Muscle layer of colon (tissue), 2 donors: ENCODE data around the gene MAN1A1.

Experiments
- H3K27ac ChIP-seq: one replicate; pipeline ENCODE4 v1.7.0; 2013; ENCODE audit warnings: low read depth, mild to moderate bottlenecking, low read length, moderate library complexity
- H3K27me3 ChIP-seq, 2 donors: one replicate each; pipeline ENCODE4 v1.7.0; 2013; ENCODE audit warnings: low read length in 2 of 2, mild to moderate bottlenecking in 2 of 2; ENCODE audit not compliant: insufficient read depth in 2 of 2, control insufficient read depth in 1 of 2
- H3K36me3 ChIP-seq: one replicate; pipeline ENCODE4 v1.7.0; 2013; ENCODE audit warnings: mild to moderate bottlenecking, low read length; ENCODE audit not compliant: insufficient read depth
- H3K4me1 ChIP-seq: one replicate; pipeline ENCODE4 v1.7.0; 2013; ENCODE audit warnings: mild to moderate bottlenecking, low read length; ENCODE audit not compliant: insufficient read depth
- H3K4me3 ChIP-seq, 2 donors: one replicate each; pipeline ENCODE4 v1.7.0; 2013; ENCODE audit warnings: low read length in 2 of 2, low read depth in 1 of 2, mild to moderate bottlenecking in 1 of 2, moderate library complexity in 1 of 2
- H3K9ac ChIP-seq: one replicate; pipeline ENCODE4 v1.7.0; 2013; ENCODE audit warnings: low read length
- H3K9me3 ChIP-seq: one replicate; pipeline ENCODE4 v1.7.0; 2013; ENCODE audit warnings: mild to moderate bottlenecking, low read length
- donor health status: abdominal sarcoma.
- donor health status: Adenocarcinoma of cecum.

MAN1A1 gene

GRCh38 chr6:119259027-119259426 lies 90.5 kb downstream of the MAN1A1 start:
- H3K27ac ChIP-seq, result no peak overlapping the region
- H3K36me3 ChIP-seq, result no peaks in the 10 kb centered on the region
- H3K9me3 ChIP-seq, result no peaks in the 10 kb centered on the region
- no peaks in the 10 kb centered on the region for H3K27me3 ChIP-seq
- H3K4me1 ChIP-seq, result no peaks in the 10 kb centered on the region
- no peak overlapping the region for H3K4me3 ChIP-seq
- H3K9ac ChIP-seq, result no peak overlapping the region

GRCh38 chr6:119257726-119258125 lies 91.8 kb downstream of the MAN1A1 start:
- H3K9ac ChIP-seq, result no peak overlapping the region
- no peaks in the 10 kb centered on the region for H3K36me3 ChIP-seq
- H3K4me1 ChIP-seq, result no peaks in the 10 kb centered on the region
- no peaks in the 10 kb centered on the region for H3K27me3 ChIP-seq
- H3K9me3 ChIP-seq, result no peaks in the 10 kb centered on the region
- H3K4me3 ChIP-seq, result no peak overlapping the region
- no peak overlapping the region for H3K27ac ChIP-seq

DNA sequence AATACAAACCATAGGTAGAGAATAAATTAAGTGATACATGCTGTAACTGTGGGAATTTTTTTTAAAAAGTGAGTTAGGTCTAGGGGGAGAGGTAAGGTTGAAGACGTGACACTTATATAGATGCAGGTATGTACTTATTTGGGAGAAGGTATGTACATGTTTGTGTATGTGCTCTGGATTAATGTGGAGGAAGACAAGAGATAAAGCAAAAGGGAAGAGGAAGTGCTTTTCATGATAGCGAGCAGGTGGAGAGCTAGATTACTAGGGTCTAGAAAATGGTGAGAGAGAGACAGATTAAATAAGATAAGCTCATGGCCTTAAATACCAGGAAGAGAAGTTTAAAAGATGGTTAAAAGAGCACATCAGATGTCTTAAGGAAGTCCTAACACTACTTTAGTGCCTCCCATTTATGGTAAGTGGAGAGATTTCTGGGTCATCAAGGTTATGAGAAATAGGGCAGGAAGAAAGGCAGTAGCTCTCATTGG lies 92.5 kb downstream of the MAN1A1 start:
- Histone ChIP-seq H3K4me3 (no peak overlapping the region), H3K9me3 (no peaks in the 10 kb centered on the region), H3K27ac (no peak overlapping the region), H3K9ac (no peak overlapping the region), H3K27me3 (no peaks in the 10 kb centered on the region), H3K4me1 (no peaks in the 10 kb centered on the region), H3K36me3 (no peaks in the 10 kb centered on the region)

GRCh38 chr6:119256392-119256791 lies 93.2 kb downstream of the MAN1A1 start:
- Histone ChIP-seq H3K9me3 (no peaks in the 10 kb centered on the region), H3K27ac (no peak overlapping the region), H3K36me3 (no peaks in the 10 kb centered on the region), H3K27me3 (no peaks in the 10 kb centered on the region), H3K4me1 (no peaks in the 10 kb centered on the region), H3K9ac (no peak overlapping the region), H3K4me3 (no peak overlapping the region)

DNA sequence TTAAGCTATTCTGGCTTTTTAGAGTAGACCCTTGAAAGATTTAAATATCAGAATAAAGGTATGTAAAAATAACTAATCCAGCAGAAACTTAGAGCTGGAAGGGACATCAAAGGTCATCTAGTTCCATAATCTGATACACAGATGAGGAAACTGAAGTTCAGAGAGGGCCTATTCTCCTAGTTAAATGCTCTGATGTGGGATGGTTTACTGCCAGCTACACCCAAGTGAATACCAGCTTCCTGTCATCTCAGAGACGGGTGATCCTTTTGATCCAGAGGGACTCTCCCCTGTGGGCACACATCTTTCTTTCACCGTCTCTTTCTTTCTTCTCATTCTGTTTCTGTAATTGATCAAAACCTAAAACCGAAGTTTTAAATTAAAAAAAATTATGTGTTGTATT lies 94.1 kb downstream of the MAN1A1 start:
- H3K9me3 ChIP-seq, result no peaks in the 10 kb centered on the region
- no peaks in the 10 kb centered on the region for H3K4me1 ChIP-seq
- H3K4me3 ChIP-seq, result no peak overlapping the region
- H3K36me3 ChIP-seq, result no peaks in the 10 kb centered on the region
- H3K9ac ChIP-seq, result no peak overlapping the region
- no peak overlapping the region for H3K27ac ChIP-seq
- H3K27me3 ChIP-seq, result no peaks in the 10 kb centered on the region

GRCh38 chr6:119250036-119250435 lies 99.5 kb downstream of the MAN1A1 start:
- H3K36me3 ChIP-seq, result peaks cover 7% of the 10 kb centered on the region
- H3K9me3 ChIP-seq, result no peaks in the 10 kb centered on the region
- H3K27ac ChIP-seq, result no peak overlapping the region
- no peaks in the 10 kb centered on the region for H3K4me1 ChIP-seq
- H3K27me3 ChIP-seq, result no peaks in the 10 kb centered on the region
- H3K4me3 ChIP-seq, result no peak overlapping the region
- H3K9ac ChIP-seq, result no peak overlapping the region

DNA sequence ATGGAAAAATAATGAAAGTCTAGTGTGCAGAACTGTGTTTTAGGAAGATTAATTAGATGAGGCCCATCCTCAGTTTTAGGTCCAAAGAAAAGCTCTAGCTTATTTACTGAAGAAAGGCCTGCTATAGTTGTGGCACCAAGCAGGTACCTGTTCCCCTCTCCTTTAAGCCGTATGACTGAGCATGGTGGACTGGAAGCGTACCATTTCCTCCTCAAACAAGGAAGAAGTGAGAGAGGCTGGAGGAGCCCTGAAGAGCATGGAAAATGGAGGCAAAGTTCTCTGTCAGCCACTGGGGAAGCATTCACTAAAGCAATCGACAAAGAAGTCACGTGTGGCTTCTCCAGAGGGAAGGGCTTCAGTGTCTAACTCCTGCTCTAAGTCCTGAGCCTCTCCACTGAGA lies 100.2 kb downstream of the MAN1A1 start:
- Histone ChIP-seq H3K27me3 (no peaks in the 10 kb centered on the region), H3K27ac (no peak overlapping the region), H3K4me1 (no peaks in the 10 kb centered on the region), H3K9ac (no peak overlapping the region), H3K4me3 (no peak overlapping the region), H3K9me3 (no peaks in the 10 kb centered on the region), H3K36me3 (peaks cover 7% of the 10 kb centered on the region)

- no peaks in the 10 kb centered on the region for H3K9me3 ChIP-seq
- H3K27me3 ChIP-seq, result no peaks in the 10 kb centered on the region
- no peak overlapping the region for H3K4me3 ChIP-seq
- H3K4me1 ChIP-seq, result no peaks in the 10 kb centered on the region
- H3K9ac ChIP-seq, result no peak overlapping the region
- no peak overlapping the region for H3K27ac ChIP-seq
- H3K36me3 ChIP-seq, result peaks cover 7% of the 10 kb centered on the region
These were observed 102.1 kb downstream of the MAN1A1 start for GRCh38 chr6:119247504-119247903.

DNA sequence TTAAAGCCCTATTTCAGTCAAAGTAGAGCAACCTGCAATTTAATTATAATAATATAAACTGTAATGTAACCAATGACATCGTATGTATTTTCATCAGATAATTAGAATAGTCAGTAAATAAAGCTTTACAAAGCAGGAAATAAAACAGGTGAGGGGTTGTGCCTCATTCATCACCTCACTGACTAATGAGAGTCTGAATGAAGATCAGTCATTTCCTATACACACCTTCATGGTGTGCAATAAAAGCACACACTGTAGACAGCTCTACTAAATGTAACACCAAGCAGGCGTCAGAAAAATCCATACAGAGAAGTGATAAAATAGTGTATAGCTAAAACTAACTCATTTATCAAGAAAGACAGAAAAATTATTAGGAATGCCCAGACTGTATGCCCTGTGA lies 105.9 kb downstream of the MAN1A1 start:
- H3K27ac ChIP-seq, result no peak overlapping the region

DNA sequence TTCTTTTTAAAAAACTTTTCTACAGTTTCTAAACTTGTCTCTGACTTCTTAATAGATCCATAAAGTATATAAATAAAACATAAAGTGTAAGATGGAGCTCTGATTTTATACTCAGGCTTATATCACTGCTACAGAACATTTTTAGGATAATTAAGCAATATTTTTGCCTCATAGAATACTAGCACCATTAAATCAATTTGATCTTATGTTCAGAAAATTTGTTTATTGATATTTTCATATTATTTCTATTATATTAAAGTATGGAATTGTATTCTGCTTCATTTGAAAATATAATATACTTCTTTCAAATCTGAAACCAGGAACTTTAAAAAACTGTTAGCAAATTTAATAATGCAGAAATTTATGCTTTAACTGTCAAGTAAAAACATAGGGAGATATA lies 106.5 kb downstream of the MAN1A1 start:
- Histone ChIP-seq H3K4me3 (no peak overlapping the region), H3K36me3 (peaks cover 7% of the 10 kb centered on the region), H3K27me3 (no peaks in the 10 kb centered on the region), H3K9me3 (no peaks in the 10 kb centered on the region), H3K4me1 (peaks cover 13% of the 10 kb centered on the region), H3K27ac (no peak overlapping the region), H3K9ac (no peak overlapping the region)

More for the DNA sequence above, 105.9 kb downstream of the MAN1A1 start:
- Histone ChIP-seq H3K4me1 (peaks cover 13% of the 10 kb centered on the region), H3K36me3 (peaks cover 7% of the 10 kb centered on the region), H3K27me3 (no peaks in the 10 kb centered on the region), H3K9ac (no peak overlapping the region), H3K4me3 (no peak overlapping the region), H3K9me3 (no peaks in the 10 kb centered on the region)

- H3K27ac ChIP-seq, result no peak overlapping the region
- H3K27me3 ChIP-seq, result no peaks in the 10 kb centered on the region
- no peak overlapping the region for H3K4me3 ChIP-seq
- H3K9me3 ChIP-seq, result no peaks in the 10 kb centered on the region
- H3K9ac ChIP-seq, result no peak overlapping the region
- peaks cover under 1% of the 10 kb centered on the region for H3K36me3 ChIP-seq
- H3K4me1 ChIP-seq, result peaks cover 13% of the 10 kb centered on the region
These were observed 107.8 kb downstream of the MAN1A1 start for GRCh38 chr6:119241540-119242309.

- H3K4me3 ChIP-seq, result no peak overlapping the region
- no peak overlapping the region for H3K9ac ChIP-seq
- H3K4me1 ChIP-seq, result peaks cover 13% of the 10 kb centered on the region
- H3K27me3 ChIP-seq, result no peaks in the 10 kb centered on the region
- no peak overlapping the region for H3K27ac ChIP-seq
- no peaks in the 10 kb centered on the region for H3K36me3 ChIP-seq
- H3K9me3 ChIP-seq, result no peaks in the 10 kb centered on the region
These were observed 108.5 kb downstream of the MAN1A1 start for GRCh38 chr6:119241111-119241465.
